Measurements from ENCODE around the gene SENP6.
"Not testable (repeated sequence)": the region's sequence is repeated elsewhere in the genome, so short reads cannot be mapped to it uniquely, and the experiment has no call there.

The SENP6 gene

DNA sequence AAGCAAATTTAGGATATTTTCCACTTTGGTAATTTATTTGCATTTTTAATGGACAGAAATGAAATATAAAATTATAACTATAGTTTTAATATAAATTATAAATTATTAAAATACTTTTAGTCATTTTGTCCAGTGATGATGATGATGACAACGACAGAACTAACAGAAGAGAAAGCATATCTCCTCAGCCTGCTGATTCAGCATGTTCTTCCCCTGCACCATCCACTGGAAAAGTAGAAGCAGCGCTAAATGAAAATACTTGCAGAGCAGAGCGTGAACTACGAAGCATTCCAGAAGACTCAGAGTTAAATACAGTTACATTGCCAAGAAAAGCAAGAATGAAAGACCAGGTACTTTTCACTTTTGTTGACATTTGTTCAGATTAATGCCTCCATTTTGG lies 64.9 kb downstream of the SENP6 start:
- DNase-seq, result no peak

DNA sequence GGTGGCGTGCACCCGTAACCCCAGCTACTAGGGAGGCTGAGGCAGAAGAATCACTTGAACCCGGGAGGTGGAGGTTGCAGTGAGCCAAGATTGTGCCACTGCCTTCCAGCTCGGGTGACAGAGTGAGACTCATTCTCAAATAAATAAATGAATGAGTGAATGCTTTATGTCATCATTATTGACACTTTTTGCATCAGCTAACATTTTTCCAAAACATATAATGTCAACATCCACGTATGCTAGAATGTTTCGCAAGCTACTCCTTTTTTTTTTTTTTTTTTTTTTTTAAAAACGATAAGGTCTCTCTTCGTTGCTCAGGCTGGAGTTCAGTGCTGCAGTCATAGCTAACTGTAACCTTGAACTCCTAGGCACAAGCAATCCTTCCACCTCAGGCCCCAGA lies 72.2 kb downstream of the SENP6 start:
- DNase-seq, result no peak

DNA sequence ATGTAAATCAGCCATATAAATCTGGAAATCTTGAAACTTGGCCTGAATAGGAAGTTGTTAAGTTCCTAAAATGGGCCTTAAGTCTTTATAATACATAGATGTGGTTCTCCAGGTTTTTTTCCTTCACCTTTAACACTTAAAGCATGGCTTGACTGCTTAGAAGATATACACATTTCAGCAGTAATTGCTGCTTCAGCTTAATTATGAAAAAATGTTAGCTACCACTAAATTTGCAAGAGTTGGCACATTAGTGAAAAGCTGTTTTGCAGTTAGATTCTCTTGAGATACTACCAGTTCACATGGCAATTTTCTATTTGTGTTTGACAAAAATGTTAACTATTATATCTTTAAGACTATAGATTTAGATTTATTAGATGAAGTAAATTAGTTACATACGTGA lies 74.7 kb downstream of the SENP6 start:
- DNase-seq, result no peak

DNA sequence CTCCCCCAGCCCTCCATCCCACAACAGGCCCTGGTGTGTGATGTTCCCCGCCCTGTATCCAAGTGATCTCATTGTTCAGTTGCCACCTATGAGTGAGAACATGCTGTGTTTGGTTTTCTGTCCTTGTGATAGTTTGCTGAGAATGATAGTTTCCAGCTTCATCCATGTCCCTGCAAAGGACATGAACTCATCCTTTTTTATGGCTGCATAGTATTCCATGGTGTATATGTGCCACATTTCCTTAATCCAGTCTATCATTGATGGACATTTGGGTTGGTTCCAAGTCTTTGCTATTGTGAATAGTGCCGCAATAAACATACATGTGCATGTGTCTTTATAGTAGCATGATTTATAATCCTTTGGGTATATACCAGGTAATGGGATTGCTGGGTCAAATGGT lies 80.9 kb downstream of the SENP6 start:
- not testable (repeated sequence) for DNase-seq

DNA sequence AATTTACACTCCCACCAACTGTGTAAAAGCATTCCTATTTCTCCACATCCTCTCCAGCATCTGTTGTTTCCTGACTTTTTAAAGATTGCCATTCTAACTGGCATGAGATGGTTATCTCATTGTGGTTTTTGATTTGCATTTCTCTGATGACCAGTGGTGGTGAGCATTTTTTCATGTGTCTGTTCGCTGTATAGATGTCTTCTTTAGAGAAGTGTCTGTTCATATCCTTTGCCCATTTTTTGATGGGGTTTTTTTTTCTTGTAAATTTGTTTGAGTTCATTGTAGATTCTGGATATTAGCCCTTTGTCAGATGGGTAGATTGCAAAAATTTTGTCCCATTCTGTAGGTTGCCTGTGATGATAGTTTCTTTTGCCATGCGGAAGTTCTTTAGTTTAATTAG lies 81.3 kb downstream of the SENP6 start:
- DNase-seq, result not testable (repeated sequence)

DNA sequence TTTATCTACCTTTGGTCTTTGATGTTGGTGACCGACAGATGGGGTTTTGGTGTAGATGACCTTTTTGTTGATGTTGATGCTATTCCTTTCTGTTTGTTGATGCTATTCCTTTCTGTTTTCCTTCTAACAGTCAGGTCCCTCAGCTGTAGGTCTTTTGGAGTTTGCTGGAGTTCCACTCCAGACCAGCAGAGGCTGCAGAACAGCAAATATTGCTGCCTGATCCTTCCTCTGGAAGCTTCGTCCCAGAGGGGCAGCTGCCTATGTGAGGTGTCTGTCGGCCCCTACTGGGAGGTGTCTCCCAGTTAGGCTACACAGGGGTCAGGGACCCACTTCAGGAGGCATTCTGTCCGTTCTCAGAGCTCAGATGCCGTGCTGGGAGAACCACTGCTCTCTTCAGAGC lies 85.9 kb downstream of the SENP6 start:
- DNase-seq, result not testable (repeated sequence)

DNA sequence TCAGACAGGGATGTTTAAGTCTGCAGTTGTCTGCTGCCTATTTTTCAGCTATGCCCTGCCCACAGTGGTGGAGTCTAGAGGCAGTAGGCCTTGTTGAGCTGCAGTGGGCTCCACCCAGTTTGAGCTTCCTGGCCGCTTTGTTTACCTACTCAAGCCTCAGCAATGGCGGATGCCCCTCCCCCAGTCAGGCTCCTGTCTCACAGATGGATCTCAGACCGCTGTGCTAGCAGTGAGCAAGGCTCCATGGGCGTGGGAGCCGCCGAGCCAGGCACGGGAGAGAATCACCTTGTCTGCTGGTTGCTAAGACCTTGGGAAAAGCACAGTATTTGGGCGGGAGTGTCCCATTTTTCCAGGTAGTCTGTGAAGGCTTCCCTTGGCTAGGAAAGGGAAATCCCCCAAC lies 86.3 kb downstream of the SENP6 start:
- DNase-seq, result peak; percentile 14

DNA sequence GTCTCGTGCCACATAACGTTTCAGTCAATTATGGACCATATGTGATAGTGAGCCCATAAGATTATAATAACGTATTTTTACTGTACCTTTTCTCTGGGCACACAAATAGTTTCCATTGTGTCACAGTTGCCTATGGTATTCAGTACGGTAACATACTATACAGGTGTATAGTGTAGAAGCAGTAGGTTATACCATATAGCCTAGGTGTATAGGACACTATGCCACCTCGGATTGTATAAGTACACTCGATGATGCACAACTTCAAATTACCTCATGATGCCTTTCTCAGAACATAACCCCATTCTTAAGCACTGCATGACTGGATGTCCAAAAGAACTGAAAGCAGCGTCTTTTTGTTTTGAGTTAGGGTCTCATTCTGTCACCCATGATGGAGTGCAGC lies 87.9 kb downstream of the SENP6 start:
- DNase-seq, result no peak

DNA sequence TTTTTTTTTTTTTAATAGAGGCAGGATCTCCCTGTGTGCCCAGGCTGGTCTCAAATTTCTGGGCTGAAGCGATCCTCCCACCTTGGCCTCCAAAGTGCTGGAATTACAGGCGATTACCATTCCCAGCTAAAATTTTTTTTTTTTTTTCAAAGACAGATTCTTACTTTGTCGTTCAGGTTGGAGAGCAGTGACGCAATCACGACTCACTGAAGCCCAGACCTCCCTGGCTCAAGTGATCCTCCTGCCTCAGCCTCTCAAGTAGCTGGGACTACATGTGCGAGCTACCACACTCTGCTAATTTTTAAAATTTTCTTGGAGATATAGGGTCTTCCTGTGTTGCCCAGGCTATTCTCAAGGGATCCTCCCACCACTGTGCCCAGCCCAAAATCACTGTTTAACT lies 89.3 kb downstream of the SENP6 start:
- no peak for DNase-seq

DNA sequence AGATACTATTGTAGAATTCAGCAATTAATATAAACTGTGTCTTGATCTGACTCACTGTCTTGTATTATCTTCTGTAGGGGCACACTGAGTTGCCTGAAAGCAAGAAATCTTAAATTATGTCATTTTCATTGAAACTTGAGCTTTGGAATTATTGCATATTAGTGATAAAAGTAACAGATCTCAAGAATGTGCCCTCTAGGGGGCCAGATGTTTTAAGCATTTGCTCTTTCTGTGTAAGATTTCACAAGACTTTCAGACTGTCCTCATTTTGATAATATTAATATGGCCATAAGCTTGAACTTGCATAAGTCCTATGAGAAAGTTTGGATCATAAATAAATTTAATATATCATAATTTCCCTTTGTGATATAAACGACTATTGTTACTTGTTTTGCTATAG lies 91.9 kb downstream of the SENP6 start:
- no peak for DNase-seq

DNA sequence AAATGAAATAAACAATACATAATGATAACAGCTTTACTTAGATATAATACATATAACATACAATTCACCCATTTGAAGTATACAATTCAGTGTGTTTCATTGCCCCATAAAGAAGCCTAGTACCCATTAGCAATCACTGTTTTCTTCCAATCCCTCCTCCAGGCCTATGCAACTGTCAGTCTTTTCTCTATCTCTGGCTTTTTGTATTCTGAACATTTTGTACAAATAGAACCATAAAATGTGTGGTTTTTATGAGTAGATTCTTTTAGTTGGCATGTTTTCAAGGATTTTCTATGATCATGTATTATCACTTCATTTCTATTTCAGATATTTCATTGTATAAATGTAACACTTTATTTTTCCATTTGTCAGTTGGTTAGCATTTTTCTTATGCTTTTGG lies 92.7 kb downstream of the SENP6 start:
- DNase-seq, result no peak

DNA sequence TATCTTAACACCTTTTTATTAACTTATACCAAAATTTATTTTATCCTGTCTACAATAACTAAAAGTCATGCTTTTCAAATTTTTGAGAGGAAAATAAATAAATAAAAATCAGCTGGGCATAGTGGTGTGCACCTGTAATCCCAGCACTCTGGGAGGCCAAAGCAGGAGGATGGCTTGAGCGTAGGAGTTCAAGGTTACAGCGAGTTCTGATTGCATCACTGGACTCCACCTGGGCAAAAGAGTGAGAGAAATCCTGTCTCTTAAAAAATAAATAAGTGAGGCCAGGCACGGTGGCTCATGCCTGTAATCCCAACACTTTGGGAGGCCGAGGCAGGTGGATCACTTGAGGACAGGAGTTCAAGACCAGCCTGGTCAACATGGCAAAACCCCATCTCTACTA lies 106.7 kb downstream of the SENP6 start:
- DNase-seq, result not testable (repeated sequence)

DNA sequence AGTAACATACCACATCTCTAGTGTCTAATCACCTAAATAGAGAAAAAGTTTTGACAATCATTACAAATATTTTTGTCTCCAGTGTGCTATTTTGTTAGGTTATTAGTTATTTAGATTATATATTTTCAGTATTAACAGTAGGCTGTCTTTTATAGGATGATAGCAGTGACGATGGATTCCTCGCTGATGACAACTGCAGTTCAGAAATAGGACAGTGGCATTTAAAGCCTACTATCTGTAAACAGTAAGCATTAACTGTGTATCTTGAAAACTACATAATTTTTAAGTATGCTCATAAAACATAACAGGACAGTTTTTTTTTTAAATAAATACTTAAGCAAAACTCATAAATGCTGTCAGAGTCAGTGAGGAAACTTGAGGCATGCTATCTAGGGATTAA lies 109.5 kb downstream of the SENP6 start:
- DNase-seq, result no peak

DNA sequence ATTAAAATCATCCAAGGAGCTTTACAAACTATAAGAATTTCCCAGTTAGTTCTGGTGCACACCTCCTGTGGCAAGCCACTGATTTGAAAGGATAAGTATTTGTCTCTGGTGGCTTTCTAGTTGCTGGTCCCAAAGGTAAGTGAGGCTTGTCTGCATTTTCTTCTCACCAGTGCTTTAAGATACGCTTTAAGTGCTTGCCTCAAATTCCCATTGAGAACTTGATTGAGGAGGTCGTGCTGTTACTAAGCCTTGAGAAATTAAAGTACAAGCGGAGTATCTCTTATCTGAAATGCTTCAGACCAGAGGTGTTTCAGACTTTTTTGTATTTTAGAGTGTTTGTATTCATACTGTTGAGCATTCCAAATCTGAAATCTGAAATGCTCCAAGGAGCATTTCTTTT lies 117.5 kb downstream of the SENP6 start:
- DNase-seq, result no peak

DNA sequence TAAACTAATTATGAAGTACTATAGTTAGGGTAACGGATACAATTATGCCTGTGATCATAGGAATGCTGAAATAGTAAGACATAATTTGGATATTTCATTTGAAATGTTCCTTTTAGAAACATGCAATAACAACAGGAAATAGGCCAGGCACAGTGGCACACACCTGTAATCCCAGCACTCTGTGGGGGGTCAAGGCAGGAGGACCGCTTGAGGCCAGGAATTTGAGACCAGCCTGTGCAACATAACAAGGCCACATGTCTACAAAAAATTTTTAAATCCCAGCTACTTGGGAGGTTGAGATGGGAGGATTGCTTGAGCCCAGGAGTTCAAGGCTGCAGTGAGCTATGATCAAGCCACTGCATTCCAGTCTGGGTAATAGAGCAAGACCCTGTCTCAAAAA lies 121.7 kb downstream of the SENP6 start:
- no peak for DNase-seq

DNA sequence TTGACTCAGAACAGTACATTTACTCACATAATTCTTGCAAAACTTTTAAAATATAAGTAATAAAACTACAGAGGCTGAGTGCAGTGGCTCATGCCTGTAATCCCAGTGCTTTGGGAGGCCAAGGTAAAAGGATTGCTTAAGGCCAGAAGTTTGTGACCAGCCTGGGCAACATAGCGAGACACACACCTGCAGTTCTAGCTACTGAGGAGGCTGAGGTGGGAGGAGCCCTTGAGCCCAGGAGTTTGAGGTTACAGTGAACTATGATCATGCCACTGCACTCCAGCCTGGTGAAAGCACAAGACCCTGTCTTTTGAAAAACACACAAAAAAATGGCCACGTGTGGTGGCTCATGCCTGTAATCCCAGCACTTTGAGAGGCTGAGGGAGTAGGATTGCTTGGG lies 125.5 kb downstream of the SENP6 start:
- DNase-seq, result no peak

DNA sequence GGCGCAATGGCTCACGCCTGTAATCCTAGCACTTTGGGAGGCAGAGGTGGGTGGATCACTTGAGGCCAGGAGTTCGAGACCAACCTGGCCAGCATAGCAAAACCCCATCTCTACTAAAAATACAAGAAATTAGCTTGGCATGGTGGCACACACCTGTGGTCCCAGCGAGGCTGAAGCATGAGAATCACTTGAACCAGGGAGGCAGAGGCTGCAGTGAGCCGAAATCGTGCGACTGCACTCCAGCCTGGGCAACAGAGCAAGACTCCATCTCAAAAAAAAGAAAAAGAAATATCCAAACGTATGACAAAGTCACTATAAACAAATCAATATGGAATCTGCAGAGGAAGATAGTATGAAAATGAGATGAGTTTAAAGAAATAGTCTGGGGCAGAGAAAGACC lies 129.3 kb downstream of the SENP6 start:
- not testable (repeated sequence) for DNase-seq

DNA sequence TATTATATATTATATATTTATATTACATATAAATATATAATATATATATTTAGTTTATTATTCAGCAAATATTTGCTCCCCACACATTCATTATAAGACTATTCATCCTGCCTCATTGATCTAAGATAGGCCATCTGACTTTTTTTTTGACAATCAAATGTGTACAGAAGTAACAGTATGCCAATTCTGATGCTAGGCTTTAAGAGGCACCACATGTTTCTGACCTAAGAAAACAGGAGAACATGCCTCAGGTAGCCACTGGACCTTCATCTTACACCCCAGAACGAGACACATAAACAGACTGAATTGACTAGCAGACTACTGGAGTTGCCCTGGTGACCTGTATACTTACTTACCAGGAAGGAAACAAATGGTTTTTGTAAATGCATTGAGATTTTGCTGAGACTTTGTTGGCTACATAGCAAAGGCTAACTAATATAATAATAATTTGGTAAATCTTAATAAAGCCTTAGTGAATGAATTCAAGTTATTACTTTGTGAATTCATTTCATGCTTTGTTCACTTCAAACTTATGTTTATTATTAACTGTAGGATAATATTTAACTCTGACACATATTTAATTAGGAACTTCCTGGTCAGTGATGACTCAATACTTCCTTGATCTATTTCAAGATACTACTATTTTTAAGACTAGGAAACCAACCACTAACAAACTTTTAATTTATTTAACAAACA lies 134.0 kb downstream of the SENP6 start:
- DNase-seq, result peak; percentile 93

DNA sequence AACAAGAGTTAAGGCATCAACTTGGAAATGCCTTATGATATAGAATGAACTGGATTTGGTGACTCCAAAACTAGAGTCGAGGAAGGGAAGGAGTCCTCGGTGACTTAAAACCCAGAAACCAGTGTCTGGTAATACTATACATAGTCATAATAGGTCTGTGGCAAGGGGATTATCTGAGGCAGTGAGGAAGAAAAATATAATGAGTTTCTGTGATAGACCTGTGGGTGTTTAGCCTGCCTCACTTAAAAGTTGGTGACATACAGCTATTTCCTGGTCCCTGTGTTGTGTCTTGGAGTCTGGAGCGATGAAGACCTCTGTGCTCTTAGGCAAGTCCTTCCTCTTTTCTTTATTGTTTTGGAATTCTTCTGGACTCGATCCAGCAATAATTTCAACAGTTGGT lies 142.3 kb downstream of the SENP6 start:
- no peak for DNase-seq

DNA sequence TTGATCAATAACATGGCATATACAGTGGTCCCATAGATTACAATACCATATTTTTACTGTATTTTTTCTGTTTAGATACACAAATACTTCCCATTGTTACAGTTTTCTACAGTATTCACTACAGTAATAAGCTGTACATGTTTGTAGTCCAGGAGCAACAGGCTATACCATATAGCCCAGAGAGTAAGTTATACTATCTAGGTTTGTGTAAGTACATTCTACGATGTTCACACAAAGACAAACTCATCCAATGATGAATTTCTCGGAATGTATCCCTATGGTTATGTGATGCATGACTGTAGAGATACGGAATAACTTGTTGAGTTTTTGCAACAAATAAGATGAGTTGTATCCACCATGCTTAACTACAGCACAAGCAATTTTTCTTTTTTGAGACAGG lies 143.7 kb downstream of the SENP6 start:
- DNase-seq, result no peak

DNA sequence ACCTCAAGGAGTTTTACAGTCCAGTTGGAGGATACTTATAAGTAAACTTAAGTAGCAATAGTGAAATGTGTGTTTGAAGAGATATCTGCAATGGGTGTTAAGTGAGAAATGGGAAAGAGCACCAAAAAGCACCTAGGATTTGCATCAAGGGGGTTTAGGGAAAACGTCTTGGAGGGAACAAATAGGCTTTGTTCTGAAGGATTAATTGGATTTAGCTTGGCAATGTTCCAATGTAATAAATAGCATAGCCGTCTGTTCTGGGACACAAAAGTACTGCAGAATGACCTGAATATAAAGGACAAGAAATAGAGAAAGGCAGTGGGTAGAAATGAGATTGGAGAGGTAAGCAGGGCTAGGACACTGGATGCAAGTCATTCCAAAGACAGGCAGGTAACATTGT lies 144.5 kb downstream of the SENP6 start:
- DNase-seq, result no peak

DNA sequence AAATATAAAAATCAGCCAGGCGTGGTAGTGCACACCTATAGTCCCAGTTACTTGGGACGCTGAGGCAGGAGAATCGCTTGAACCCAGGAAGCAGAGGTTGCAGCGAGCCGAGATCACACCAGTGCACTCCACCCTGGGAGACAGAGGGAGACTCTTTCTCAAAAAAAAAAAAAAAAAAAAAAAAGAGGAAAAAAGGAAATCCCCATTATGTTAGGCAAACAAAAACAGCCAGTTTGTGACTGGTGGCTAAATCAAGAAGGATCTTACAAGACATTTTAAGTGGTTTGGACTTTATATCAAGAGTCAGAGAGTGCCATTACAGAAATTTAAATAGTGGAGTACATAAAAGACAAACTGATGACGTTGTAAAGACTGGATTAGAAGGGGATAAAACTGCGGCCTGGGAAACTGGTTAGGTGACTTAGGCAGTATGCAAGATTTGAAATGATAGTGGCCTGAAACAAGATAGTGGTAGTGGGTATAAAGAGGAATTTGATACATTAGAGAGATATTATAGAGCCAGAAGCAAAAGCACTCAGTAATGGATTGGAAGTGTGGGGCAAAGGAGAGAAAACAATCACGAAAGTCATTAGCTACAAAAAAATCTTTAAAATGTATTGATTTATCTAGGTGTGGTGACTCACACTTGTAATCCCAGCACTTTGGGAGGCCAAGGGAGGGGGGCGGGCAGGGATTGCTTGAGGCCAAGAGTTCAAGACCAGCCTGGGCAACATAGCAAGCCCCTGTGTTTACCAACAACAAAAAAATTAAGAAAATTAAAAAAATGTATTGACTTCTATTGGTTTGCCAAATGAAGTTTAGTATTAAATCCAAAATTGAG lies 145.7 kb downstream of the SENP6 start:
- peak; percentile 83 for DNase-seq

DNA sequence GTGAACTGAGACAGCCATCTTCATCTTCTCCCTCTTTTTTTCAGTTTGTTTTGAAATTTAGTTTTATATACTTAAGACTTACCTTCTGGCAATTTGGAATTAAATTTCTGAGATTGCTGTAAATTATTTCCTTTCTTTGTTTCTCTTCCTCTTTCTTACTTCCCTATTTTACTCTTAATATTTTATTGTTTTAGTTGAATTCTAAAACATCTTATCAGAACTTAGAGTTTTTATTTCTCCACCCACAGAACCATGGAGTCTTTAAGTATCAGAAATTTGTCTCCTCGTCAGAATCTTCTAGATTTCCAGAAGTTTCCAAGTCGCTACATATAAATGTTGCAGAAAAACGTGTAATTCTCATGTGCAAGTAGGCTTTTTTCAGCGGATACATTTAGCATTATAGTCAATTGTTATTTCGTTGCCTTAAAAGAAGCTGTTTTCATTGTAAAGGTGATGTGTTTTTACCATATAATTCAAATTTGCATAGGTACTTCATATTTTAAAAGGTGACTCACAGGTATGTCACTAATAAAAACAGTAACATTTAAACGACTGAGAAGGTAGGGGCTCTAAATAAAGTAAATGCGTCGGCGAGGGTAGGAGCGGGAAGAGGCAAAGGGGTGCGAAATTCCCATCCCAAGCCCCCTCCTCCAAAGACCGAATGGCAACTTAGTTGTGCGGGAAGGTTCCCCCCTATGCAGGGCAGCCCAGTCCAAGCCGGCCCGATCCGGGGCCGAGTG lies 146.5 kb downstream of the SENP6 start:
- DNase-seq, result no peak
